HG02763 (cell line): ENCODE results near the gene PTH2R.
A peak's percentile ranks its signal among the peaks of the same experiment; 100 is the strongest.
"Not testable (repeated sequence)": the region's sequence is repeated elsewhere in the genome, so short reads cannot be mapped to it uniquely, and the experiment has no call there.

Experiments
- ATAC-seq: cut with Tn5 transposase; IDR thresholded peaks from one replicate; pipeline ENCODE4 v1.9.1; 2021; ENCODE audit warnings: mild to moderate bottlenecking, moderate library complexity; ENCODE audit not compliant: unreplicated experiment

PTH2R gene, protein sequence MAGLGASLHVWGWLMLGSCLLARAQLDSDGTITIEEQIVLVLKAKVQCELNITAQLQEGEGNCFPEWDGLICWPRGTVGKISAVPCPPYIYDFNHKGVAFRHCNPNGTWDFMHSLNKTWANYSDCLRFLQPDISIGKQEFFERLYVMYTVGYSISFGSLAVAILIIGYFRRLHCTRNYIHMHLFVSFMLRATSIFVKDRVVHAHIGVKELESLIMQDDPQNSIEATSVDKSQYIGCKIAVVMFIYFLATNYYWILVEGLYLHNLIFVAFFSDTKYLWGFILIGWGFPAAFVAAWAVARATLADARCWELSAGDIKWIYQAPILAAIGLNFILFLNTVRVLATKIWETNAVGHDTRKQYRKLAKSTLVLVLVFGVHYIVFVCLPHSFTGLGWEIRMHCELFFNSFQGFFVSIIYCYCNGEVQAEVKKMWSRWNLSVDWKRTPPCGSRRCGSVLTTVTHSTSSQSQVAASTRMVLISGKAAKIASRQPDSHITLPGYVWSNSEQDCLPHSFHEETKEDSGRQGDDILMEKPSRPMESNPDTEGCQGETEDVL

DNA sequence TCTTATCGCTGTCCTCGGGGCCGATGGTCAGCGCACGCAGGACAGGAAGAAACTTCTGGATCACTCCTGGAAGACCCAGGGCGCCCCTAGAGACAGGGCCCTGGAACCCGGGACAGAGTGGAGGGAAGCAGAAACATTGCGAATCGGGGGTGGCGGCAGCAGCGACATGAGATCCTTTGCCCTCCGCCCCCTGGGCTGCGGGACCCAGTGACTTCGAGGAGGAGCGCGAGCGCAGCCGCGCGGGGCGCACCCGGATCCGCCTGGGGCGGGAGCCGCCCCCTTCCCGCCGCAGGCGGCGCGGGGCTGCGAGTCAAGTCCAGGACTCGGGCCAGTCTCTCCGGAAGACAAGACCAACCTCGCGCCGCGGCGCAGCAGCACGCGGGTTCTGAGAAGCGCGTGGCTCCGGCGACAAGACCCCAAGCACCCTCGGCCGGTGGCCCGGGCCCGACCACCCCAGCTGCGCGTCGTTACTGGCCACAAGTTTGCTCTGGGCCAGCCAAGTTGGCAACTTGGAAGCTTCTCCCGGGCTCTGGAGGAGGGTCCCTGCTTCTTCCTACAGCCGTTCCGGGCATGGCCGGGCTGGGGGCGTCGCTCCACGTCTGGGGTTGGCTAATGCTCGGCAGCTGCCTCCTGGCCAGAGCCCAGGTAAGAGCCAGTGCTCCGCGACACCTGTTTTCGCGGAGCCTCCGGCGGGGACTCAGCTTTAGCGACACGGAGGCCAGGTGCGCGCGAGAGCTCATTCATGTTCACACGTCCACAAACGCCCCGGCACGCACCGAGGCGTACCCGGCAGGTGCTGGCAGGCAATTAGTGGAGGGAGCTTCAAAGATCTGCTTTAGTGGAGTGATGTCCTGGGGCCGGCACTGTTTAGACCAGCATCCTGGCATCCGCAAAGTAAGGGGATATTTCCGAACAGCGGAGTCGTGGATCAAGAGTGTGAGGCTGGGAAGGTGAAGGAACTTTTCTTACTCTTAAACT is at the start of gene PTH2R:
PTH2R (plus strand) TSS at position 319 of the 978 bp plus-strand sequence; CDS start at position 571, 252 bp downstream.
- no peak for ATAC-seq

DNA sequence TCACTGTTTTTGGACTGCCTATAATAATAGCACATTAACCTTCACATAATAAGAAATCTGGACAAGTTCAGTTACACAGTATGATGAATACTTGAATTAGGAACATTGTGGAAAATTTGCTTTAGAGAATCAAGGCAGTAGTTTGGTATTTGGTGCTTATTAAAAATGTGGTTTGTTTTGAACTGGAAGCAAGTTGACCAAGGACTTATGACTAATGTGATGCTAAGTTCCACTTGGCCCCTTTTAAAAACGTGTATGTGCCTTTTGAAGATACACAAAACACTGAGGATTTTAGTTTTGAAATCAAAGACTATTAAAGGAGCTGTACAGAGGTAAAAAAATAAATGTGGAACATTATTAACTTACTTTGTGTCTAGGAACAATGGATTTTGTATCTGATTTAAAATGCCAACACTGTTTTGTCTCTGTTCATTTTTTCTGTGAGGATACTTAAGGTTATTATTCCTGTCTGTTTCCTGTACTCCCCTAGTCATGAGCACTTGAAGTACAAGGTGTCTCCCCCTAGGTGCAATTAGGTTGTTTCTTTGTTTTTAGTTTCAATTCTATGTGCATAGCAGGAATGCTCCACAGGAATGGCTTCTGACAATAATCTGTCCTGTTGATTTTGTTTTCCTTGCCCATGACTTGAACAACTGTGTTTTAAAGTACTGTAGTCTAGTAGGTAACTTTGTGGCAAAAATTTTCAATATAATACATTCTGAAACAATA is 49.6 kb upstream of the PTH2R start:
- no peak for ATAC-seq

DNA sequence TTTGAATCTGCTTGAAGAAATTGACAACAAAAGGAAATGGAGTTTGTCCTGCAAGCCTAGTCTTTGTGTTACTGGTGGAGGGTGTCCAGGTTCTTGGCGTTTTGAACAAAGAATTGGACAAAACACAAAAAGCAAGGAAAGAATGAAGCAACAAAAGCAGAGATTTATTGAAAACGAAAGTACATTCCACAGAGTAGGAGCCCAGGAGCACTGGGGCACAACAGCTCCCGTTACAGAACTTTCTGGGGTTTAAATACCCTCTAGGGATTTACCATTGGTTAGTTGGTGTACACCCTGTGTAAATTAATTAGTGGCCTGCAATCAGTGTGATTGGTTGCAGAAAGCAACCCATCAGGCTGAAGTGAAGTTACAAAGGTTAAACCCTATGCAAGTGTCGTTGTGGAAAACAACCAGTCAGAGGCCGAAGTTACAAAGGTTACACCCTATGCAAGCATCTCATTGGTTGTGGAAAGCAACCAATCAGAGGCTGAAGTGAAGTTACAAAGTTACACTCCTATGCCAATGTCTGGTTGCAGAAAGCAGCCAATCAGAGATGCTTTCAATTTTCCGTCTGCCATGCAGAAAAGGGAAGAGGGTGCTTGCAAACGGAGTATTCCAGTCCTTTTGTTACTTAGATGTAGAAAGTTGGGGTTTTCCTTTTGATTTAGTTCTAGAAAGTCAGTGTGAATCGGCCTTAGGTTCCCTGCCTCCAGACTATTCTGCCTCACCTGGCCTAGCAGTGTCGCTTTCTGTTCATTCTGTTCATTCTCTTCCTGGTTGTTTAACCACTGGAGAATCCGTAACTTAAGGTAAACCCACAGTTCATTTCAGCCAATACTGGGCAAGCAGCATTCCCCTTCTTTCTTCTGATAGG is 47.6 kb upstream of the PTH2R start:
- ATAC-seq: no peak

DNA sequence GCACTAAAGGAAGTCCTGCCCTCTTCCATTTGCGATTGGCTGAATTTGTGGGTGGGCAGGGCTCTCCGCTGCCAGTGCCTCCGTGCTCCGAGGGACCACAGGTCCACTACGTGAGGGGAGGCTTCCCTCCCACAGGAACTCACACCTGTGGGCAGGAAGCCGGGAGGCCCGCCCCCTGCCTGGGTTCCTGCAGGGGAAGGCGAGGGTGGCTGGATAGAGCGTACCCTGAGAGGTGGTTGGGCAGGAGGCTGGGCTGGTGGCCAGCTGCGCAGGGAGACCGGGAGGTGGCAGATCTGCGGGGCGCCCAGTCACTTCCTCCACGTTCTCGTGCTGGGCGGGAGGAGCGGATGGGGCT is 47.0 kb upstream of the PTH2R start:
- no peak for ATAC-seq

DNA sequence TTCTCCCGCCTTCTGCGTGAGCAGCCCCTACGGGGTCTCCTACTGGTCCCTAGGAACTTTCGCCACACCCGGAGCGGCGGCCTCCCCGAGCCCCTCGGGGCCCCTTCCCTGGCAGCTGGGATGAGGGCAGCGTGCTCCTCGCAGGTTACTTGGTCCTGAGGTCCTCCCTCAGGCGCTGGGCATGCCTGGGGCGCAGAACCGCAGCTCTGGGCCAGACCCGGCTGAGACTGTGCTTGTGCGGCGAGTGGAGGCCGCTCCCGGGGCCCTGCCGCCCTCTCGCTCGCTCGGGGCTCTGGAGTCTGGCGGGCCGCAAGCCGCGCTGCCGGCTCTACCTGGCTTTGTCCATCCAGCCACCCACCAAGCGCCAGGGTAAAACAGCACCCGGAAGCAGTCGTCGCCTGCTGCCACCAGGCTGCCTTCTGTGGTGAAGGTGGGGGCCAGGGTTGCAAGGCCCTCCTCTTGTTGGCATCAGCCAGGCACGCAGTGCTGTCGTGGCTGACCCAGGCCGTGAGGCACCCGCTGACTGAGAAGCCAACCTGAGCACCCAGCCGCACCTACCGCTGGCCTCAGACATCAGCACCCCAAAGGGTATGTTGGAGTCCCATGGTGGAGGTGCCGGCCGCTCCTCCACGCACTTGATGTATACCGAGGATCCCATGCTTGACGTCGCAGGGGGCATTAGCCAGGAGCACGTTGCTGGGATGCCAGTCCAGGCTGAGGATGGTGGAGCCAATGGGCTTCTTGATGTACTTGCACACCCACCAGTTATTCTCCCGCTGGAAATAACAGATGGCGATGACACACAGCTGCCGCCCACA is 46.1 kb upstream of the PTH2R start:
- no peak for ATAC-seq

DNA sequence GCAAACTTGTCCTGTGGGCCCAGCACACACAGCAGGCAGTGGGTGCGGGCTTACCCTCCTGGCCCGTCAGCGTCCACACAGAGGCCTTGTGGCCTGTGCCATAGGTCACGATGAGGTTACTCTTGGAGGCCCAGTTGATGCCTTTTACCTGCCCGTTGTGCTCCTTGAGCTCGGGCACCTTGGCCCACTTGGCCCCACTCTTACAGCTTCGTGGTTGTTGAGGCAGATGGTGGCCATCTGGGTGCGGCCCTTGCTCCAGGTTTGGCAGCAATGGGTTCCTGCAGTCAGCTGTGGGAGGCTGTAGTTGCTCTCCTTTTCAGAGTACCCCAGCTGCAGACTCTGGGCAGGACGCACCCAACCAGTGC is 45.5 kb upstream of the PTH2R start:
- ATAC-seq: no peak

DNA sequence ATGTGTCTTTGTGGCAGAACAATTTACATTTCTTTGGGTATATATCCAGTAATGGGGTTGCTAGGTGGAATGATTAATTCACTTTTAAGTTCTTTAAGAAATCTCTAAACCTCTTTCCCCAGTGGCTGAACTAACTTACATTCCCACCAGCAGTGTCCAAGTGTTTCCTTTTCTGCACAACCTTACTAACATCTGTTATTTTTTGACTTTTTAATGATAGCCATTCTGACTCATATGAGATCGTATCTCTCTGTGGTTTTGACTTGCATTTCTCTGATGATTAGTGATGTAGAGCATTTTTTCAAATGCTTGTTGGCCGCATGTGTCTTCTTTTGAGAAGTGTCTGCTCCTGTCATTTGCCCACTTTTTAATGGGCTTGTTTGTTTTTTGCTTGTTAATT is 43.1 kb upstream of the PTH2R start:
- ATAC-seq: peak; percentile 44

DNA sequence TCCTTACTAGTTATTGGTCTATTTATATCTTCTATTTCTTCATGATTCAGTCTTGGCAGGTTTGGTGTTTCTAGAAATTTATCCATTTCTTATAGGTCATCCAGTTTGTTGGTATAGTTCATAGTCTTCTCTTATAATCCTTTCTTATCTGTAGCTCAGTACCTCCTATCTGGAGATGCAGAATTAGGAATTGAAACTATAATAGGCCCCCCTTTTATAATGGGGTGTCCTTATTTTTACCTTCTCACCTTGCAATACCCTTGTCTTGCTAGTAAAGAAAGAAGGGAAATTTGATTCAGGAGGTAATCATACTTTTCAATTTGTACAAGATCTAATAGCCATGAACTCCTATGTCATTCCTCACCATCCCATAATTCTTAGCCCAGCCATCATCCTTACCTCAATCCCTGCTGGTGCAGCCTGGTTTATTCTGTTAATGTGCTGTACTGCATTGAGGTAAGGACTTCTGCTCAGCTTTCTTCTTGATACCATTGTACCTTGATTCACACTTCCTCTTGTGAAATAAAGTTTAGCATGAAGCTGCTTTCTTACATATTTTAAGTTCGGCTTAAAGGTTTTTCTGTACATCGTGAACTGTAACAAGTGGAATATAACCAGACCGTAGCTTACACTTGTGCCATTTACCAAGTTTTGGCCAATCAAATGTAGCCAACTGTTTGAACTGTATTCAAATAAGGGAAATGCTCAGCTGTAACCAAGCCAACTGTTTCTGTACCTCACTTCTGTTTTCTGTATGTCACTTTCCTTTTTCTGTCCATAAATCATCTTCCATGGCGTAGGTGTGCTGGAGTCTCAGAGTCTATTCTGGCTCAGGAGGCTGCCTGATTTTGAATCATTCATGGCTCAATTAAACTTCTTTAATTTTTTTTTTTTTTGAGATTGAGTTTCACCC is 40.1 kb upstream of the PTH2R start:
- ATAC-seq: peak; percentile 55

DNA sequence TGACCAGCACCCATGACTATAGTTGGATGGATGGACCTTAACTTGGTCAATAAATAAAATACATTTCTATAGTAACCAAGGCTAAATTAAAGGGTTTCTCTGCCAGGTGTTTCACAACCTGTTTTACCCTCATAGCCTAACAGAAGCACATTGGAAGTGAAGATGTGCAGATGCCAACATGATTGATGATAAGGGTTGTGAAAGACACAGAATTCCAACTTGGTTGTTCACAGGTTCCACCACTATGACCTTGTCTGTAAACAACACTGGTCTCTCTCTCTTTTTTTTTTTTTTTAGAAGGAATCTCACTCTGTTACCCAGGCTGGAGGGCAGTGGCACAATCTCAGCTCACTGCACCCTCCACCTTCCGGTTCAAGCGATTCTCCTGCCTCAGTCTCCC is 37.5 kb upstream of the PTH2R start:
- no peak for ATAC-seq

DNA sequence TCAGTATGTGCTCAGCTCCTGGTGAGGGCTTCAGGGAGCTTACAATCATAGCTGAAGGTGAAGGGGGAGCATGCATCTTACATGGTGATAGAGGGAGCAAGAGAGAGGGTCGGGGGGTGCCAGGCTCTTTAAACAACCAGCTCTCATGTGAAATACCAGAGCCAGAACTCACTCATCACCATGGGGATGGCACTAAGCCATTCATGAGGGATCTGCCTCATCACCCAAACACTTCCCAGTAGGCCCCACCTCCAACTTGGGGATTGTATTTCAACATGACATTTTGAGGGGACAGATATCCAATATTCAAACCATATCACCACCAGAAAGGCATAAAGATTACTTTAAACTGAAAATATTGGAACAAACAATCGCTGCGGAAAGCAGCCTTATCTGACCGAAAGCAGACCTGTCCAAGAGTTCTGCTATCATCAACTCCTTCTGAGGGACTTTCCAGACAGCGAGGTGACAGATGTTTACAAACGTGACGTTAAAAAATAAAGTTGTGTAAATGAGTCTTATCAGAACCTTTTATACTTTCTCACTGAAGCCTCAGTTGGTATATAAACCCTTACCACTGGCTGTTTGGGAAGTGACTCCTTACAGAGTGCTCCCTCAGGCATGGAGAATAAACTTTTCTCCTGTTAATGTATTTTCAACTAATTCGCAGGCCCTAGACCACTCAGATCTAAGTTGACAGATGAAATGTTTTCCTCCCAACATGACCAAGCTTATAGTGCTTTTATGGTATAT is 35.5 kb upstream of the PTH2R start:
- ATAC-seq: no peak

DNA sequence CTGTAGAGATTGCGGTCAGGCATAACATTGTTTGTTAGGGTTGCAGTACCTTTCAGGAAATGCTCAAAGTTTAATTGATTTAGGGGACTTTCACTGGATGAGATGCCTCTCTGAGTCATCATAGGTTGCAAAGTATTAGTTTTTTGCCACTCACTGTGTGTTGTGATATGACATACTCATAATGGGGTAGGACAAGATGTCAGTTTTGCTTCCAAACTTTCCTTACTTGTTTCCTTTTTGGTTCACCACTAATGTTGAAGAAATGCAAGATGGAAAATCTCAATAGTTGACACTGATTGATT is 35.0 kb upstream of the PTH2R start:
- no peak for ATAC-seq

DNA sequence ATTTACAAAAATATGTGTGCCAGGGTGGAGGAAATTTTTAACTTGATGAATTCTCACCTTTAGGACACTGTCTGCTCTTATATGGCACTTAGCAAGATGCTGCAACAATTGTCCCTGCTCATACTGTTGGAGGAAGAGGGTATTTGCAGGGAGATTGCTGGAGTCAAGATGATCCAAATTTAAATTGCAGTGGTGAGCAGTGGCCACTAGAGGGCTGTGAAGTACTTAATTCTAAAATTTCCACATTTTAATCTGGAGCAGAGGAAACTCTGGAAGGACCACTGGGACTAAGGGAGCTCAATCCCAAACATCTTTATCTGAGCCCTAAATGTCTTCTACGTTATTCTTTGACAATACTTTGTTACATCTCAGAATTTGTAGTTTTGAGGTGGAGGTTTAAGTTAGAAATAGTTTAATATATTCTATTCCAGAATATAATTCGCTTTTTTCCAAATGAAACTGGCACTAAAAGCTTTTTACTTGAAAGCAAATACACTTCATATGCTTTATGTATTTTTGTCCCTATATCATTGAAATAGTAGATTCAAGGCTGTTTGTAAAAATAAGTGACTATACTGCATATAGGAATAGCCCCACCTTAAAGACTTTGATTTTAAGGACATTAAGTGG is 33.0 kb upstream of the PTH2R start:
- ATAC-seq: peak; percentile 61

DNA sequence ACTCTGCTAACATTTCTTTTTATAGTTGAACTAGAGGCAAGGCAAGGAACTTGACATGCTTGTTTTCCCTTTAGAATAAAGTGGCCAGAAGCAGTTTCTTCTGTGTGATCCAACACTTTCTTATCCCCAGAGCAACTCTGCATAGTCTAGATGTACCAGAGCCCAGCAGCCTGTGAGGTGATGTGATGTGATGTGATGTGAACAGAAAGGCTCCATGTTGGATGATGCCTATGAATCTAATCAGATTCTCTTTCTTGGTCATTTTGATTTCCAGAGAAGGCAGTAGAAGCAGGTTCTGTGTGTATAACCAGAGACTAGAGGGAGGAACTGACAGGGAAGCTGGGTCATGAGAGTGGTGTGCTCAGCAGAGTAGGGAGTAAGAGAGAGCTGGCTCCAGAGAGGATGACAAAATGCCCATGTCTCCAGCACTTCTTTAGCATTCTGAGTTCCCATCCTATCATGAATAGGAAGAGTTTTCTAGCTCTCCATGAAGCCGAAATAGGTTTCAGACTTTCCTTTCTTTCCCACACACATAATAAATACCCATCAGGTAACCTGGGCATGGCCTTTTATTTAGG is 31.0 kb upstream of the PTH2R start:
- no peak for ATAC-seq

DNA sequence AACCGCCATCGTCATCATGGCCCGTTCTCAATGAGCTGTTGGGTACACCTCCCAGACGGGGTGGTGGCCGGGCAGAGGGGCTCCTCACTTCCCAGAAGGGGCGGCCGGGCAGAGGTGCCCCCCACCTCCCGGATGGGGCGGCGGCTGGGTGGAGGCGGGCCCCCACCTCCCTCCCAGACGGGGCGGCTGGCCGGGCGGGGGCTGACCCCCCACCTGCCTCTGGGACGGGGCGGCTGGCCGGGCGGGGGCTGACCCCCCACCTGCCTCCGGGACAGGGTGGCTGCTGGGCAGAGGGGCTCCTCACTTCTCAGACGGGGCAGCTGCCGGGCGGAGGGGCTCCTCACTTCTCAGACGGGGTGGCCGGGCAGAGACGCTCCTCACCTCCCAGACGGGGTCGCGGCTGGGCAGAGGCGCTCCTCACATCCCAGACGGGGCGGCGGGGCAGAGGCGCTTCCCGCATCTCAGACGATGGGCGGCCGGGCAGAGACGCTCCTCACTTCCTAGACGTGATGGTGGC is 29.2 kb upstream of the PTH2R start:
- not testable (repeated sequence) for ATAC-seq

DNA sequence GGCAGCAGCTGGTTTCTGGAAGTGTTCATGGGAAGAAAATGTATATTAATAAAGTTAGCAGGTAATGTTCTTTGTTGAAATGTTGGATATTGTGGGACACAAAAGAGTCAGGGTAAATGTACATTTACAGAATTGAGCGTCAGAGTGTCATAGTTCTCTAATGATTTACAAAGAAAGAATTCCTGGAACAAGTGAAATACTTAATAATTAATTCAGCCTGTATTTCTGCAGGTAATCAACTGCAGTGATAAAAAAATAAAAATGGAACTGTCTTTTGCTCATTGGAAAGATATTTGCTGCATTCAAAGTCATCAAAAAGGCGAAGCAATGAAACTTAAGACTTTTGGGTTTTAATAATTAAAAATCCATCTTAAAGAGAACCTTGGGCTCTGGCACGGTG is 27.4 kb upstream of the PTH2R start:
- ATAC-seq: no peak

DNA sequence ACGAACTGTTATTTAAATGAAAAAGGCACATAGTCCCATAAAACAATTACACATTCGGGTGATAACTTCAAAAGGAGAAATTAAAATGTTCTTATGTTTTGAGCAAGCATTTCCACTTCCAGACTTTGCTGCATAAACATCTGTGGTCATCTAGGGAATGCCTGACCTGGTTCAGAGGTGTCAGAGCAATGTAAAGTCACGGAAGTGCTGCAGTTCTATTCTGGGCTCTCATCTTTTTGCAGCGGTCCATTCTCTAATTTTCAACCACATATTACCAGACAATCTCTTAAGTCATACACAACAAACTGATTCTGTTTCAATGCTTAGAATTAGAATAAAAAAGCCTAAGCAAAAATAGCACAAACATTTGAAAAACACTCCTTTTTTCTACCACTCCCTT is 22.0 kb upstream of the PTH2R start:
- no peak for ATAC-seq

DNA sequence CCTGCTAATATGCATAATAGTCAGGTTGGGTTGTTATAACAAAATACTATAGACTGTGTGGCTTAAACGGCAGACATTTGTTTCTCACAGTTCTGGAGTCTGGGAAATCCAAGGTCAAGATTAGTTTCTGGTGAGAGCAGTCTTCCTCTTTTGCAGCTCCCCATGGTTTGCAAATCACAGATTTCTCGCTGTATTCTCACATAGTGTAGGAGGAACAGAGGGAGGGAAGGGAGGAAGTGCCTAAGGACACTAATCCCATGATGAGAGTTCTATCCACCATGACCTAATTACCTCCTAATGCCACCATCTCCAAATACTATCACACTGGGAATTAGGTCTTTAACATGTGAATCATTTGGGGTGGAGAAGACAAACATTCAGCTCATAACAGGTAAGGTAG is 20.1 kb upstream of the PTH2R start:
- no peak for ATAC-seq
